Hepatocyte (in vitro differentiated cells): Measurements from ENCODE around the gene NDUFA9. TPM values are rescaled to one million over a fixed set of nuclear protein-coding genes. Genes with fewer than 3 reads are reported as not detected.
A peak's percentile ranks its signal among the peaks of the same experiment; 100 is the strongest.

Experiments
- DNase-seq: peaks from one replicate; pipeline ENCODE4 v3.0.0-alpha.2; 2016; ENCODE audit warnings: low spot score
- H2AFZ ChIP-seq: fragments of 200-600 bp; sonication (generic); 2 replicates; pipeline ENCODE4 v1.6.0; 2016; ENCODE audit warnings: antibody characterized with exemption, mild to moderate bottlenecking
- H3K27ac ChIP-seq: fragments of 200-600 bp; sonication (generic); 2 replicates; pipeline ENCODE4 v1.5.1; 2016; ENCODE audit warnings: mild to moderate bottlenecking
- H3K27me3 ChIP-seq: fragments of 200-600 bp; sonication (generic); 2 replicates; pipeline ENCODE4 v1.6.1; 2016
- H3K36me3 ChIP-seq: fragments of 200-600 bp; sonication (generic); replicated peaks from 2 replicates; pipeline ENCODE4 v1.5.1; 2016; ENCODE audit warnings: low read depth; ENCODE audit not compliant: insufficient read depth
- H3K4me1 ChIP-seq: fragments of 200-600 bp; sonication (generic); 2 replicates; pipeline ENCODE4 v1.5.1; 2016; ENCODE audit warnings: mild to moderate bottlenecking, moderate library complexity; ENCODE audit not compliant: insufficient read depth
- H3K4me2 ChIP-seq: fragments of 200-600 bp; sonication (generic); 2 replicates; pipeline ENCODE4 v1.6.0; 2016
- H3K4me3 ChIP-seq: fragments of 200-600 bp; sonication (generic); 2 replicates; pipeline ENCODE4 v1.5.1; 2016; ENCODE audit warnings: mild to moderate bottlenecking
- H3K79me2 ChIP-seq: fragments of 200-600 bp; sonication (generic); 2 replicates; pipeline ENCODE4 v1.6.0; 2017; ENCODE audit warnings: mild to moderate bottlenecking
- H3K9me2 ChIP-seq: fragments of 200-600 bp; sonication (generic); replicated peaks from 2 replicates; pipeline ENCODE4 v1.6.0; 2017; ENCODE audit warnings: mild to moderate bottlenecking; ENCODE audit not compliant: insufficient read depth
- H3K9me3 ChIP-seq: fragments of 200-600 bp; sonication (generic); 2 replicates; pipeline ENCODE4 v1.5.1; 2016; ENCODE audit warnings: low read depth, mild to moderate bottlenecking
- H4K20me1 ChIP-seq: fragments of 200-600 bp; sonication (generic); 2 replicates; pipeline ENCODE4 v1.6.0; 2016; ENCODE audit warnings: mild to moderate bottlenecking; ENCODE audit not compliant: insufficient read depth, poor library complexity, severe bottlenecking
- EZH2 ChIP-seq: fragments of 200-600 bp; sonication (generic); IDR thresholded peaks from 2 replicates; pipeline ENCODE4 v1.6.1; 2016; ENCODE audit warnings: antibody characterized with exemption, mild to moderate bottlenecking, borderline replicate concordance
- EZH2phosphoT487 ChIP-seq: fragments of 200-600 bp; sonication (generic); IDR thresholded peaks from one replicate; pipeline ENCODE4 v1.6.1; 2018; ENCODE audit warnings: antibody characterized with exemption, mild to moderate bottlenecking, low read depth, moderate library complexity; ENCODE audit not compliant: unreplicated experiment, severe bottlenecking
- WGBS: methylation state at CpG from one replicate; pipeline ENCODE4 v1.1.6; 2016; ENCODE audit warnings: low lambda C conversion rate; ENCODE audit errors: missing lambda C conversion rate; 5-methylcytosine and 5-hydroxymethylcytosine counted together
- polyA plus RNA-seq: library from polyadenylated mRNA; unstranded; fragments of >200 nt; fragmentation: Nextera tagmentation; extraction: Ambion mirVana; gene quantifications from 2 replicates; pipeline ENCODE4 v1.2.1, GENCODE V29; 2016
- total RNA-seq: library from RNA; depleted of rRNA; stranded (reverse); fragments of >200 nt; gene quantifications from 2 replicates; pipeline ENCODE4 v1.2.3, GENCODE V29; 2014
- TF ChIP-seq, protein P1 (sequence below): fragments of 200-600 bp; sonication (generic); IDR thresholded peaks from 2 replicates; pipeline ENCODE4 v1.5.1; 2016; ENCODE audit warnings: antibody characterized with exemption, mild to moderate bottlenecking; ENCODE audit not compliant: poor library complexity

NDUFA9 gene
- total and polyA plus RNA-seq, 2 experiments from 2014 or later, result 53.2 to 138 TPM

DNA sequence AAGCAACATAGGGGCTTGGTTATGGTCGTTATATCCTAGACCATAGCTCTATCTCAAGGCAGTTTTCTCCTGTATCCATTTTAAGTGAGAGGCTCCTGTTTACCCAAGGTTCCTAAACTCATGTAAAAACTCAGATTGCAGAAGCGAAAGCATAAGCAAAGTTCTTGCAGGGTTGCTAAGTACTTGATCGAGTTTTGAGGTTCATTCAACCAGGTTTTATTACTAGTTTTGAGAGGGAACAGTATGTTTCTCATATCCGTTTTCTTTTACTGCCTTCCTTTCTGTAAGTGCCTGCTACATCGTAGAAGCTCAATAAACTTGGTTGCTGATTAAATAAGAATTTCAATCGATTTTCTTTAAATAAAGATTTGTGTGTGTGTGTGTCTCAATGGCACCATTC, 5.2 kb upstream of the NDUFA9 start:
- no peak overlapping the region for H2AFZ ChIP-seq

DNA sequence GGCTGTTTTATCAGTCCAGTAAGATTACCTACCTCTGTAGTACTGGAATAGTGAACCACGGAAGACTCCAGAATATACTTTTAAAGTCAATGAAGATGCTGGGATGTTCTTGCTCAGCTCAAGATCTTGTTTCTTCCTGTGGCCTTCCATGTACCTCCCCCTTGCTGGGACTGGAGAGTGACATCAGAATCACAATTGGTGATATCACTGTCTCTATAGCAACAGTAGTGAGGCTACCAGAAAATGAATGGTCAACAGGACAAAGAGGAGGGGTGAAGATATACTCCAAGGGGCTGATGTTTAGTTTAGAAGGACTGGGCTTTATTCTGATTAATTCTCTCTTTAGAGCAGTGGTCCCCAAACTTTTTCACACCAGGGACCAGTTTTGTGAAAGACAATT, 3.9 kb upstream of the NDUFA9 start:
- H4K20me1 ChIP-seq, result no peaks in the 10 kb centered on the region
- H3K4me2 ChIP-seq, result no peak overlapping the region
- TF ChIP-seq EZH2 (no peak), EZH2phosphoT487 (no peak)
- TF ChIP-seq, protein P1, sequence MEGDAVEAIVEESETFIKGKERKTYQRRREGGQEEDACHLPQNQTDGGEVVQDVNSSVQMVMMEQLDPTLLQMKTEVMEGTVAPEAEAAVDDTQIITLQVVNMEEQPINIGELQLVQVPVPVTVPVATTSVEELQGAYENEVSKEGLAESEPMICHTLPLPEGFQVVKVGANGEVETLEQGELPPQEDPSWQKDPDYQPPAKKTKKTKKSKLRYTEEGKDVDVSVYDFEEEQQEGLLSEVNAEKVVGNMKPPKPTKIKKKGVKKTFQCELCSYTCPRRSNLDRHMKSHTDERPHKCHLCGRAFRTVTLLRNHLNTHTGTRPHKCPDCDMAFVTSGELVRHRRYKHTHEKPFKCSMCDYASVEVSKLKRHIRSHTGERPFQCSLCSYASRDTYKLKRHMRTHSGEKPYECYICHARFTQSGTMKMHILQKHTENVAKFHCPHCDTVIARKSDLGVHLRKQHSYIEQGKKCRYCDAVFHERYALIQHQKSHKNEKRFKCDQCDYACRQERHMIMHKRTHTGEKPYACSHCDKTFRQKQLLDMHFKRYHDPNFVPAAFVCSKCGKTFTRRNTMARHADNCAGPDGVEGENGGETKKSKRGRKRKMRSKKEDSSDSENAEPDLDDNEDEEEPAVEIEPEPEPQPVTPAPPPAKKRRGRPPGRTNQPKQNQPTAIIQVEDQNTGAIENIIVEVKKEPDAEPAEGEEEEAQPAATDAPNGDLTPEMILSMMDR, result no peak
- H2AFZ ChIP-seq, result no peak overlapping the region
- no peak for DNase-seq
- no peaks in the 10 kb centered on the region for H3K9me2 ChIP-seq
- H3K4me3 ChIP-seq, result no peak overlapping the region
- peaks cover 9% of the 10 kb centered on the region for H3K4me1 ChIP-seq
- peaks cover 9% of the 10 kb centered on the region for H3K79me2 ChIP-seq
- no peaks in the 10 kb centered on the region for H3K27me3 ChIP-seq
- no peaks in the 10 kb centered on the region for H3K36me3 ChIP-seq
- H3K27ac ChIP-seq, result no peak overlapping the region
- WGBS, result 93% methylated on average over 1 of the region's 1 CpG
- H3K9me3 ChIP-seq, result no peaks in the 10 kb centered on the region

More for the DNA sequence above, 5.2 kb upstream of the NDUFA9 start:
- no peaks in the 10 kb centered on the region for H3K9me2 ChIP-seq
- H3K4me2 ChIP-seq, result no peak overlapping the region
- no peak overlapping the region for H3K27ac ChIP-seq
- H3K9me3 ChIP-seq, result no peaks in the 10 kb centered on the region
- 83% methylated on average over 6 of the region's 6 CpGs for WGBS
- H4K20me1 ChIP-seq, result no peaks in the 10 kb centered on the region
- H3K4me3 ChIP-seq, result no peak overlapping the region
- peaks cover 5% of the 10 kb centered on the region for H3K4me1 ChIP-seq
- H3K36me3 ChIP-seq, result no peaks in the 10 kb centered on the region
- H3K79me2 ChIP-seq, result no peaks in the 10 kb centered on the region
- no peak for DNase-seq
- no peak for TF ChIP-seq EZH2phosphoT487
- TF ChIP-seq, protein P1, result no peak
- no peak for TF ChIP-seq EZH2
- no peaks in the 10 kb centered on the region for H3K27me3 ChIP-seq

DNA sequence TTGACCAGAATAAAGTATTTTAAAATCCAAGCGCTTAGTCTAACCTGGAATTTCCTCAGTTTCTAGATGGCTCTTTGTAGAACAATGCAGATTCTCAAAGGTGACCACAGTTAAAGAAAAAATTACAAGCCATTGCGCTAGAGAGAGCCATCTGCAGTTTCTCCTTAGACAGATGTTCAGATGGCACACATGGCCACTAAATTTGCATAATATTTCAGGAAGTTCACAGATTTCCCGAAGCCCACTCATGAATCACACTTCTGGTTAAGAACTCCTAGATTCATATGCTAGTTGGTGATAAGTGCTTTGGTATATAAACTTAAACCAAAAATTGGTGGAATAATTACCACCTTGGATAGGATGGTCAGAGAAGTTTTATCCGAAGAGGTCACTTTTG, 812 bp upstream of the NDUFA9 start:
- H3K9me3 ChIP-seq, result no peaks in the 10 kb centered on the region
- H3K4me2 ChIP-seq, result peak overlapping the region; percentile 80
- H4K20me1 ChIP-seq, result no peaks in the 10 kb centered on the region
- no peaks in the 10 kb centered on the region for H3K27me3 ChIP-seq
- H3K9me2 ChIP-seq, result no peaks in the 10 kb centered on the region
- peaks cover 39% of the 10 kb centered on the region for H3K79me2 ChIP-seq
- TF ChIP-seq, protein P1, result no peak
- TF ChIP-seq EZH2 (no peak), EZH2phosphoT487 (no peak)
- peaks cover 13% of the 10 kb centered on the region for H3K4me1 ChIP-seq
- H3K36me3 ChIP-seq, result no peaks in the 10 kb centered on the region
- WGBS, result 44% methylated on average over 4 of the region's 4 CpGs
- peak; percentile 16 for DNase-seq
- peak overlapping the region; percentile 62 for H3K4me3 ChIP-seq
- H3K27ac ChIP-seq, result peak overlapping the region; percentile 95
- peak overlapping the region; percentile 82 for H2AFZ ChIP-seq

DNA sequence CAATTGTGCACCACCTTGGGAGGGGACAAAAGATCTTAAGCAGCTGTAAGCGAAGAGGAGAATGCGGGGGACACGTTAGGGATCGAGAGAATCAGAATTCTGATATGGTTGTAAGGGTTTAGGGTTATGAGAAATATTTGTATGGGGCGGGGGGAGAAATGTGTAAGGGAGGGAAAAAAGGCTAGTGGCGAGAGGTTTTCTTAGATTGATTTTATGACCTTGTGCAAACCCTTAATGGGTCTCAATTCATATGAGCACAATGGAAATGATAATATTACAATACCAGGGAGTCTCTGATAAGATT, 396 bp downstream of the NDUFA9 start:
- Histone ChIP-seq H3K27me3 (no peaks in the 10 kb centered on the region), H3K4me3 (peak overlapping the region; percentile 62), H3K9me2 (no peaks in the 10 kb centered on the region), H4K20me1 (no peaks in the 10 kb centered on the region), H2AFZ (peak overlapping the region; percentile 80), H3K27ac (peak overlapping the region; percentile 95), H3K36me3 (no peaks in the 10 kb centered on the region), H3K4me1 (peaks cover 13% of the 10 kb centered on the region), H3K9me3 (no peaks in the 10 kb centered on the region), H3K4me2 (peak overlapping the region; percentile 85), H3K79me2 (peaks cover 45% of the 10 kb centered on the region)
- WGBS, result 3% methylated on average over 6 of the region's 6 CpGs
- no peak for DNase-seq
- TF ChIP-seq, protein P1, result no peak
- TF ChIP-seq EZH2phosphoT487 (no peak), EZH2 (no peak)
